HT-29 (cell line): ENCODE results near the gene EIF1AD. TPM values are rescaled to one million over a fixed set of nuclear protein-coding genes. Genes with fewer than 3 reads are reported as not detected.
"Not testable (repeated sequence)": the region's sequence is repeated elsewhere in the genome, so short reads cannot be mapped to it uniquely, and the experiment has no call there.

ENCODE experiments used
- DNase-seq: peaks from one replicate; pipeline ENCODE4 v3.0.0-alpha.2; 2015; ENCODE audit warnings: low spot score
- total RNA-seq: library from RNA; depleted of rRNA; stranded (reverse); fragments of >200 nt; shearing (Covaris generic); gene quantifications from 2 replicates; pipeline ENCODE4 v1.2.3, GENCODE V29; 2014; rRNA removed

The EIF1AD gene, protein sequence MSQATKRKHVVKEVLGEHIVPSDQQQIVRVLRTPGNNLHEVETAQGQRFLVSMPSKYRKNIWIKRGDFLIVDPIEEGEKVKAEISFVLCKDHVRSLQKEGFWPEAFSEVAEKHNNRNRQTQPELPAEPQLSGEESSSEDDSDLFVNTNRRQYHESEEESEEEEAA
- total RNA-seq, result 36.9 and 44.7 TPM in 2 replicates

- peak; percentile 98 for DNase-seq
Observed at GRCh38 chr11:66001942-66002647, at the start of gene EIF1AD, which contains the start of gene BANF1. Gene EIF1AD, minus strand, starts transcription at chr11:66002157. Its CDS starts 1,768 bp downstream, at chr11:66000389. Gene BANF1, plus strand, starts transcription at chr11:66002503. Its CDS starts 748 bp downstream, at chr11:66003251.

- DNase-seq, result no peak
Observed at GRCh38 chr11:66051371-66051765, 49.4 kb upstream of the EIF1AD start.

GRCh38 chr11:66050581-66051231 is 48.7 kb upstream of the EIF1AD start:
- no peak for DNase-seq

DNA sequence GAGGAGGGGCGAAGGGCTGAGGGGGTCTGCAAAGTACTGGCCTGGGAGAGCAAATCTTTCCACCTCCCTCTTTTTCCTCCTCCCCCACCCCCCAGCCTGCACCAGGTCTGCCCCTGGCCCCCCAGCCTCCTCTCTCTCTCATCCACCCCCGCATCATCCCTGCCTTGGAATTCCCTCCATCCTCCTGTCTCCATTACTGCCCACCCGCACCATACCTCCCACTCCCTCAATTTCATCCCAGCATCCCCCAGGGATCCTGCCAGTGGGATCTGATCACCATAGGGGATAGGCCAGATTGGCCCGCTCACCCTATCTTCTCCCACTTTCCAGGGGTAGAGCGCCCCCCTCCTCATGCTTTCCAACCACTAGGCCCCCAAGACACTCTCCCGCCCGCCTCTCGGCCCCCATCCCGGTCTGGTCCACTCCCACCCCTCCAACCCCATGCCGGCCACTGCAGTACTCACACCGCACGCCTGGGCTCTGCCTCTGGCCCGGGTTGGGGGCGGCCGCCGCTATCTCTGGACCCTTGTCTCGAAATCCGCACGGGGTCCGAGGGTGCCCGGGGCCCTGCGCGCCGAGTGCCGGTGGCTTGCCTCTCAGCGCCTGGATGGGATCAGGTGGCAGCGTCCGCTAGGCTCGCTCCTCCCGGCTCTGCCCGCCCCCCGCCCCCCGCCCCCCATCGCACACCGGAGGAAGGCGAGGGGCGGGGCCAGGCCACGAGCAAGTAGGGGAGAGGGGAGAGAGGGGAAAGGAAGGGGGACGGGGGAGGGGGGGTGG is 46.8 kb upstream of the EIF1AD start, which contains the start of gene GAL3ST3:
TSS of gene GAL3ST3 (minus strand) at position 615 of the 777 bp plus-strand sequence. CDS start 3,746 bp downstream, outside the sequence.
- DNase-seq, result no peak

- DNase-seq, result no peak
Observed at GRCh38 chr11:66047541-66048365, 45.8 kb upstream of the EIF1AD start.

DNA sequence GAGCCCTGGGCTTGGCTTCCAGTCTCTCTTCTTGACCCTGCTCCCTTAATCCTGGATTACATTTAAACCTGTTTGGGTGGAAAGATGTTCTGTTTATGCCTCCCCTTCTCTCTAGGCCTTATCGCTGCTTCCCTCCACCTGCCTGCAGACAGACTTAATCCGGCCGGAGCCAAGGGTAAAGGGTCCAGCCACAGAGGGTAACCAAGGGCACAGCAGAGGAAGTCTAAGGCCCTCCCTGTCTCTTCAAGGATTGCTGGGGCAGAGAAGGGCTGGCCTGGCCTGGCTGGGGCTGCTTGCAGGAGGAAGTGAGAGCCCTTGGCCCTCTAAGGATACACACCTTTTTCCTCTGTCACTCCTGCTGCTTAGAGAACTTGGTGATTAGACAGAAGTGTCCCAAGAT is 44.9 kb upstream of the EIF1AD start:
- no peak for DNase-seq

DNA sequence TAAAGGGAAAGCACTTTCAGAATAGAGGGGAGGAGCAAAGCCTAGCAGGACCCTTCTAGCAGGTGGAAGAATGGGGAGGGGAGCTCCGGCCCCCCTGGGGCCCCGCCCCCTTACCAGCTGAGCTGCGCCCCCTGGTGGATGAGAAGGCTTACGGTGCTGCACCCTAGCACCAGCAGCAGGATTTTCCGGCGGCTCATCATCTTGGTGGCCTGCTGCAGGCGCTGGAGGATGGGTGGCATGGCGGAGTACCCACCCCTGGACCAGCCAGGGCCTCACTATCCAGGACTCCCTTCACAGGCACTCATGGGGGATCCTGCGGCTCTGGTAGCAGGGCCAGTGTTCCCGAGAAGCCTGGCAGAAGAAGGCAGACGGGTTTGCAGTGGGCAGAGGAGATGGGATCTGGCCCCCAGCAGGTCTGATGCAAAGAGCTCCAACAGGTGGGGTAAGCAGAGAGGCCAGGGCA is 43.3 kb upstream of the EIF1AD start:
- DNase-seq, result peak; percentile 85

- DNase-seq, result no peak
Observed at GRCh38 chr11:66044757-66045156, 42.8 kb upstream of the EIF1AD start.

DNA sequence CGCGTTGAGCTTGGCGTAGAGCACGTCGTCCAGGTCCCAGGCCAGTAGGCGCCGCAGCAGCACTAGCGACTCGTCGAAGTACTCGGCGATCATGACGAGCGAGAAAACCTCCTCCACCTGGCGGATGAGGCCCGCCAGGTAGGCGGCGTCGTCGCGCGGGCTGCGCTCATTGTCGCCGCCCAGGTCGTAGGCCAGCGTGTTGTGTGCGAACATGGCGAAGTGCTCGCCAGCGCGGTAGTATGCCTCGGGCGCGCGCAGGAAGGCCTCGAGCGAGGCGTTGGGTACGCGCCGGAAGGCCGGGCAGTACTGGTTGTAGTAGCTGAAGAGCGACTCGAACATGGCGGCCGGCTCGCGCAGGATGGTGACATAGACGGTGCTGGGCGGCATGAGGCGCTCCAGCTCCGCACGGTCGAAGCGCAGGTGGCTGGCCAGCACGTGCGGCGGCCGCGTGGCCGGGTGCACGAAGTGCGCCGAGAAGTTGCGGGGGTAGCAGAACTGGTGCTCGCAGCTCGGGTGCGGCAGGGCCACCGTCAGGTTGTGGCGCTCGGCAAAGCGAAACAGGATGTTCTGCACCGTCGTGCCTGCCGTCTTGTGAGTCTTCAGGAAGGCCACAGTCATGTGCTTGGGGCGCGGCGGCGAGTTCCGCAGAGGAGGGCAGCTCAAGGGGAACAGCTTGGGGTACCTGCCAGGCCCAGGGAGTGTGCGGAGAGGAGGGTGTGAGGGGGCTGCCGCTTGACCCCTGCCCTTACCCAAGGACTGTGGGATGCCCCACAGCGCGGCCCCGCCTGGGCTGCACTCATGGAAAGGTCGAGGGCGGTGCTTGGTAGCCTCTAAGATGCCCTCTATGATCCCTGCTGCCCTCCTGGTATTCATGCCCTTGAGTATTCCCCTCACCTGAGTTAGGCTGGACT is 41.3 kb upstream of the EIF1AD start:
- no peak for DNase-seq

DNA sequence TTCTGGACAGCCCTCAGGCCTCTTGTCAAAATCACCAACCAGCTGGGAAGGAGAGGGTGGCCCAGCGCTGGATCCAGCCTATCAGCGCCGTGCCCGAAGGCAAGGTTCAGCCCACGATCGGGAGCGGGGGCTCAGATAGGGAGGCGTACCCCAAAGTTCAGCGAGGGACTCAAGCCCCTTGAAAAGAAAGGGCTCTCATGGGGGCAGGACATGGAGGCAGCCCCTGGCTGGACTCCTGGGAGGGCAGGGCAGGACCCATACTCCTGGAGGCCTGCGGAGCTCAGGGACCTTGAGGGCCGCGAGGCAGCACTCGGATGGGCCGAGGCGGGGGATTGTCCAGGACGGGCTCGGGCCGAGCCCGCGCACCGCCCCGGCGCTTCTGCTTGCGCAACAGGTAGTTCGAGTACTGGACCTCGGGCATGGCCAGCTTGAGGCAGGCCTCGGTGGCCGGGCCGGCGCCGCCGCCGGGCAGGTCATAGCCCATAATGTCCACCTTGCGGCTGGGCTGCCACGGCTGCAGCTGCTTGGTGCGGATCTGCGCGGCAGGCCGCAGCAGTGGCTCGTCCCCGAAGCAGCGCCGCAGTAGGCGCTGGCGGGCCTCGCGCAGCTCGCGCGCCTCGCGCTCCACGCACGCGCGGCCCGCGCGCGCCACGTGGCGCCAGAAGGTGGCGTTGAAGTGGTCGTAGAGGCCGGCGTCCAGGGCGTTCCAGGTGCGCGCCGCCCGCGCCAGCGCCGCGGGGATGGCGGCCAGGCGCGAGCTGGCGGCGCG is 40.5 kb upstream of the EIF1AD start:
- DNase-seq, result no peak

DNA sequence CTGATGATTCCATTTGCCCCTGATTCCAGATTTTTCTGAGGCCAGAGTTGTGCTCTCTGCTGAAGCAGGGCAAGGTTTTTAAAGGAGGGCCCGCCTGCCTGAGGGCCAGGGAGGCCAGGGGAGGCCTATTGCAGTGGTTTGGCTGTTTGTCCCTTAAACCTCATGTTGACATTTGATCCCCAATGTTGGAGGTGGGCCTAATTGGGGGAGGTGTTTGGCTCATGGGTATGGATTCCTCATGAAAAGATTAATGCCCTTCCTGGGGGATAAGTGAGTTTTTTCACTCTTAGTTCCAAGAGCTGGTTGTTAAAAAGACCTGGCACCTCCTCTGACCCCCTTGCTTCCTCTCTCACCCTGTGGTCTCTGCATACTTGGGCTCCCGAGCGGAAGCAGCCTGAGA is 37.8 kb upstream of the EIF1AD start:
- no peak for DNase-seq

DNA sequence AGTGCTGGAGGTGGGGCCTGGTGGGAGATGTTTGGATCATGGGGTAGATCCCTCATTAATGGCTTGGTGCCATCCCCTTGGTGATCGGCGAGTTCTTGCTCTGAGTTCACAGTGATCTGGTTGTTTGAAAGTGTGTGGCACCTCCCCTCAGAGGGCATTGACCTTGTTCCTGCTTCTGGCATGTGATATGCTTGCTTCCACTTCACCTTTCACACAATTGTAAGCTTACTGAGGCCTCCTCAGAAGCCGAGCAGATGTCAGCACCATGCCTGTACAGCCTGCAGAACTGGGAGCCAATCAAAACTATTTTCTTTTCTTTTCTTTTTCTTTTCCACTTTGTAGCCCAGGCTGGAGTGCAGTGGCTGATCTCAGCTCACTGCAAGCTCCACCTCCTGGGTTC is 35.4 kb upstream of the EIF1AD start:
- no peak for DNase-seq

GRCh38 chr11:66036334-66036710 is 34.4 kb upstream of the EIF1AD start:
- DNase-seq, result no peak

DNA sequence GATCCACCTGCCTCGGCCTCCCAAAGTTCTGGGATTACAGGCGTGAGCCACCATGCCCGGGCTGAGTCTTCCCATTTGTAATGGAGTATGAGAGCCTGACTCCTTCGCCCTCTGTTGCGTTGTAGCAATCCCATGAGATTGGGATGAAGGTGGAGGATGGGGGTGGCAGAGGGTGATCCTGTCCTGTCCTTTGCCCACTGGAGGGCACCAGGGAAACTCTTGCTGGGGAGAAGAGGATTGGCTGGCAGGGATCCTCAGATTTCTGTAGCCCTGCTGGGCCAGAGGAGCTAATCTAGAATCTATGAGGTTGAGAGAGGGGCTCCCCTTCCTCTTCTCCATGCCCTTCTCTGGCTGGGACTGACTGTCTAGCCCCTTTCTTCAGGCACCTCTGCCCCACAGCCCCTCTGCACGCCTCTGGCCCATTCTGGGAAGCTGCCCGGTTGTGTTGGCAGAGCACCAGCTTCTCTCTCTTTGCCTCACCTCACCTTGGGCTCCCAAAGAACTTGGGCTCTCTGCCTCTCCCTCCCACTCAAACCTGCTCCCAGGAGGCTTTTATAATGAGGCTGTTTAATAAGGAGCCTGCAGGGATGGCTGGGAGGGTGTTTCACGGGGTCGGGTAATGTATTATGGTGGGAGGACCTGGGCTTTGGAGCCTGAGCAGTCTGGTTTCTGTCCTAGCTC is 33.8 kb upstream of the EIF1AD start:
- DNase-seq, result no peak

GRCh38 chr11:66032957-66033735 is 31.2 kb upstream of the EIF1AD start:
- no peak for DNase-seq

- DNase-seq, result no peak
Observed at GRCh38 chr11:66026017-66026529, 24.1 kb upstream of the EIF1AD start, which contains the start of gene CATSPER1. Gene CATSPER1, minus strand, starts transcription at chr11:66026479. Its CDS starts 100 bp downstream, at chr11:66026379.

DNA sequence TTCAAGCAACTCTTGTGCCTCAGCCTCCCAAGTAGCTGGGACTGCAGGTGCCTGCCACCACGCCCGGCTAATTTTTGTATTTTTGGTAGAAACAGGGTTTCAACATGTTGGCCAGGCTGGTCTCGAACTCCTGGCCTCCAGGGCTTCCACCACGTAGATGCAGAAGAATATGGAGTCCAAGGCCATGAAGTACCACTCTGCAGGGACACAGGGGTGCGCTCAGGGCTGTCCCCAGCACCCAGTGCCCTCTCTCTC is 21.2 kb upstream of the EIF1AD start:
- not testable (repeated sequence) for DNase-seq
